Erythroblast (primary cell): ENCODE measurements around the gene NAV3.

ENCODE experiments used
- GATA1 ChIP-seq: IDR thresholded peaks from 2 replicates; pipeline ENCODE4 v1.6.1; 2011; ENCODE audit warnings: low read depth, mild to moderate bottlenecking, control low read depth, low read length, moderate library complexity
- POLR2A ChIP-seq: IDR thresholded peaks from 2 replicates; pipeline ENCODE4 v1.6.1; 2011; ENCODE audit warnings: mild to moderate bottlenecking, low read length

GRCh38 chr12:78171061-78171460, 340.4 kb downstream of the NAV3 start:
- no peak for TF ChIP-seq POLR2A
- no peak for TF ChIP-seq GATA1
